HepG2 (cell line): Measurements from ENCODE around the gene PCGF6.
"Not testable (repeated sequence)": the region's sequence is repeated elsewhere in the genome, so short reads cannot be mapped to it uniquely, and the experiment has no call there.

Experiments used
- CEBPB ChIP-seq: IDR thresholded peaks from 2 replicates; pipeline ENCODE4 v1.6.1; 2011; ENCODE audit warnings: low read depth, low read length, improper control_type of control experiment, borderline replicate concordance
- CREB1 ChIP-seq, 2 experiments: fragments of 450-650 bp in 1 of 2; IDR thresholded peaks; 2 replicates each; pipeline ENCODE4 v1.6.1; 2016 to 2017; ENCODE audit warnings: control low read depth in 1 of 2, mild to moderate bottlenecking in 1 of 2, missing compliant biosample characterization in 1 of 2, missing genetic modification characterization in 1 of 2
- CTCF ChIP-seq: sonication (generic); formaldehyde crosslinking; IDR thresholded peaks from 2 replicates; pipeline ENCODE4 v1.5.0; 2020; ENCODE audit warnings: mild to moderate bottlenecking, missing genetic modification reagents, moderate library complexity
- ETV5 ChIP-seq: IDR thresholded peaks from 2 replicates; pipeline ENCODE4 v1.6.1; 2018; ENCODE audit warnings: missing biosample characterization, missing genetic modification reagents, inconsistent platforms, borderline replicate concordance
- FOSL2 ChIP-seq: sonication (generic); formaldehyde crosslinking; IDR thresholded peaks from 2 replicates; pipeline ENCODE4 v1.4.0; 2020; ENCODE audit warnings: missing genetic modification reagents
- HNRNPLL ChIP-seq: fragments of 200-400 bp; formaldehyde crosslinking; IDR thresholded peaks from 2 replicates; pipeline ENCODE4 v1.6.1; 2017; ENCODE audit warnings: mild to moderate bottlenecking, low read depth, low read length; ENCODE audit not compliant: poor library complexity, severe bottlenecking
- MBNL3 ChIP-seq: fragments of 250-450 bp; sonication (Bioruptor Pico); conservative IDR thresholded peaks from 2 replicates; pipeline ENCODE4 v1.8.0; 2022; ENCODE audit warnings: mild to moderate bottlenecking, inconsistent platforms
- POLR2AphosphoS5 ChIP-seq: IDR thresholded peaks from 2 replicates; pipeline ENCODE4 v1.6.1; 2012; ENCODE audit warnings: low read depth, low read length
- SALL1 ChIP-seq: sonication (generic); formaldehyde crosslinking; IDR thresholded peaks from 2 replicates; pipeline ENCODE4 v1.8.0; 2022; ENCODE audit warnings: mild to moderate bottlenecking, missing genetic modification reagents
- SMAD9 ChIP-seq: sonication (generic); formaldehyde crosslinking; IDR thresholded peaks from 2 replicates; pipeline ENCODE4 v1.5.1; 2020; ENCODE audit warnings: mild to moderate bottlenecking, missing genetic modification reagents
- TCF7L2 ChIP-seq: IDR thresholded peaks from 2 replicates; pipeline ENCODE4 v1.6.1; 2011; ENCODE audit warnings: mild to moderate bottlenecking, low read depth, low read length, moderate library complexity
- ZBTB2 ChIP-seq: sonication (generic); formaldehyde crosslinking; IDR thresholded peaks from 2 replicates; pipeline ENCODE4 v1.8.0; 2022; ENCODE audit warnings: low read depth, missing genetic modification reagents

- not testable (repeated sequence) for TF ChIP-seq ETV5 (CRISPR knock-in tag); SMAD9 (CRISPR knock-in tag); MBNL3 (CRISPR knock-in tag); CREB1 (IDR thresholded peaks at IDR 0.05); CREB1 (CRISPR knock-in tag; IDR thresholded peaks at IDR 0.05); CTCF (CRISPR knock-in tag); SALL1; HNRNPLL; CEBPB; TCF7L2; ZBTB2 (CRISPR knock-in tag); POLR2AphosphoS5; FOSL2 (CRISPR knock-in tag)
Measured at GRCh38 chr10:103359493-103359892, 8.6 kb upstream of the PCGF6 start.
